ENCODE data around the gene RCBTB1. TPM values are rescaled to one million over a fixed set of nuclear protein-coding genes. Genes with fewer than 3 reads are reported as not detected.
"Not testable (repeated sequence)": the region's sequence is repeated elsewhere in the genome, so short reads cannot be mapped to it uniquely, and the experiment has no call there.

The RCBTB1 gene
- total RNA-seq, 1 donor = 19.0 TPM

- H3K27me3 ChIP-seq (ENCODE audit: insufficient read depth, low read length); H3K4me3 ChIP-seq (ENCODE audit: low read length); H3K9me3 ChIP-seq (ENCODE audit: low read depth, low read length): not testable (repeated sequence)
- peaks cover 15% of the 10 kb centered on the region for H3K4me1 ChIP-seq (ENCODE audit: insufficient read depth, low read length)
These were observed 26.7 kb upstream of the RCBTB1 start for GRCh38 chr13:49612042-49612441.

- Histone ChIP-seq H3K27me3 (ENCODE audit: insufficient read depth, low read length) (no peaks in the 10 kb centered on the region), H3K4me3 (ENCODE audit: low read length) (no peak overlapping the region), H3K4me1 (ENCODE audit: insufficient read depth, low read length) (peaks cover 21% of the 10 kb centered on the region), H3K9me3 (ENCODE audit: low read depth, low read length) (no peaks in the 10 kb centered on the region)
These were observed 24.8 kb upstream of the RCBTB1 start for GRCh38 chr13:49610176-49610575.

GRCh38 chr13:49608651-49609331 is 23.4 kb upstream of the RCBTB1 start:
- no peaks in the 10 kb centered on the region for H3K9me3 ChIP-seq (ENCODE audit: low read depth, low read length)
- no peaks in the 10 kb centered on the region for H3K27me3 ChIP-seq (ENCODE audit: insufficient read depth, low read length)
- H3K4me1 ChIP-seq (ENCODE audit: insufficient read depth, low read length) = peaks cover 21% of the 10 kb centered on the region
- no peak overlapping the region for H3K4me3 ChIP-seq (ENCODE audit: low read length)

- Histone ChIP-seq H3K4me3 (ENCODE audit: low read length) (no peak overlapping the region), H3K4me1 (ENCODE audit: insufficient read depth, low read length) (peaks cover 21% of the 10 kb centered on the region), H3K9me3 (ENCODE audit: low read depth, low read length) (no peaks in the 10 kb centered on the region), H3K27me3 (ENCODE audit: insufficient read depth, low read length) (no peaks in the 10 kb centered on the region)
These were observed 22.4 kb upstream of the RCBTB1 start for GRCh38 chr13:49607761-49608160.

GRCh38 chr13:49606747-49607648 is 21.6 kb upstream of the RCBTB1 start:
- no peaks in the 10 kb centered on the region for H3K27me3 ChIP-seq (ENCODE audit: insufficient read depth, low read length)
- peaks cover 21% of the 10 kb centered on the region for H3K4me1 ChIP-seq (ENCODE audit: insufficient read depth, low read length)
- H3K9me3 ChIP-seq (ENCODE audit: low read depth, low read length) = no peaks in the 10 kb centered on the region
- H3K4me3 ChIP-seq (ENCODE audit: low read length) = peak overlapping the region; percentile 34

GRCh38 chr13:49604570-49604969 is 19.2 kb upstream of the RCBTB1 start:
- H3K27me3 ChIP-seq (ENCODE audit: insufficient read depth, low read length) = no peaks in the 10 kb centered on the region
- no peak overlapping the region for H3K4me3 ChIP-seq (ENCODE audit: low read length)
- H3K4me1 ChIP-seq (ENCODE audit: insufficient read depth, low read length) = peaks cover 21% of the 10 kb centered on the region
- H3K9me3 ChIP-seq (ENCODE audit: low read depth, low read length) = no peaks in the 10 kb centered on the region

- H3K9me3 ChIP-seq (ENCODE audit: low read depth, low read length); H3K4me3 ChIP-seq (ENCODE audit: low read length): not testable (repeated sequence)
These were observed 17.3 kb upstream of the RCBTB1 start for GRCh38 chr13:49602615-49603014.

GRCh38 chr13:49602005-49602404 is 16.6 kb upstream of the RCBTB1 start:
- H3K4me3 ChIP-seq (ENCODE audit: low read length) = no peak overlapping the region
- peaks cover 5% of the 10 kb centered on the region for H3K4me1 ChIP-seq (ENCODE audit: insufficient read depth, low read length)
- H3K27me3 ChIP-seq (ENCODE audit: insufficient read depth, low read length) = no peaks in the 10 kb centered on the region
- no peaks in the 10 kb centered on the region for H3K9me3 ChIP-seq (ENCODE audit: low read depth, low read length)

More at GRCh38 chr13:49602615-49603014, 17.3 kb upstream of the RCBTB1 start:
- H3K4me1 ChIP-seq (ENCODE audit: insufficient read depth, low read length); H3K27me3 ChIP-seq (ENCODE audit: insufficient read depth, low read length): not testable (repeated sequence)

- Histone ChIP-seq H3K9me3 (ENCODE audit: low read depth, low read length) (no peaks in the 10 kb centered on the region), H3K4me1 (ENCODE audit: insufficient read depth, low read length) (no peaks in the 10 kb centered on the region), H3K27me3 (ENCODE audit: insufficient read depth, low read length) (no peaks in the 10 kb centered on the region), H3K4me3 (ENCODE audit: low read length) (no peak overlapping the region)
These were observed 11.8 kb upstream of the RCBTB1 start for GRCh38 chr13:49597043-49597641.

GRCh38 chr13:49596221-49596620 is 10.9 kb upstream of the RCBTB1 start:
- Histone ChIP-seq H3K4me3 (ENCODE audit: low read length) (no peak overlapping the region), H3K27me3 (ENCODE audit: insufficient read depth, low read length) (no peaks in the 10 kb centered on the region), H3K4me1 (ENCODE audit: insufficient read depth, low read length) (no peaks in the 10 kb centered on the region), H3K9me3 (ENCODE audit: low read depth, low read length) (no peaks in the 10 kb centered on the region)

GRCh38 chr13:49594576-49594975 is 9.2 kb upstream of the RCBTB1 start:
- H3K27me3 ChIP-seq (ENCODE audit: insufficient read depth, low read length) = no peaks in the 10 kb centered on the region
- H3K4me3 ChIP-seq (ENCODE audit: low read length) = no peak overlapping the region
- H3K4me1 ChIP-seq (ENCODE audit: insufficient read depth, low read length) = no peaks in the 10 kb centered on the region
- no peaks in the 10 kb centered on the region for H3K9me3 ChIP-seq (ENCODE audit: low read depth, low read length)

- not testable (repeated sequence) for H3K27me3 ChIP-seq (ENCODE audit: insufficient read depth, low read length); H3K4me1 ChIP-seq (ENCODE audit: insufficient read depth, low read length); H3K9me3 ChIP-seq (ENCODE audit: low read depth, low read length); H3K4me3 ChIP-seq (ENCODE audit: low read length)
These were observed 8.5 kb upstream of the RCBTB1 start for GRCh38 chr13:49593876-49594275.

- H3K4me3 ChIP-seq (ENCODE audit: low read length); H3K27me3 ChIP-seq (ENCODE audit: insufficient read depth, low read length); H3K9me3 ChIP-seq (ENCODE audit: low read depth, low read length); H3K4me1 ChIP-seq (ENCODE audit: insufficient read depth, low read length): not testable (repeated sequence)
These were observed 5.4 kb upstream of the RCBTB1 start for GRCh38 chr13:49590714-49591113.

GRCh38 chr13:49587311-49587847 is 2.0 kb upstream of the RCBTB1 start:
- no peaks in the 10 kb centered on the region for H3K9me3 ChIP-seq (ENCODE audit: low read depth, low read length)
- no peaks in the 10 kb centered on the region for H3K27me3 ChIP-seq (ENCODE audit: insufficient read depth, low read length)
- no peak overlapping the region for H3K4me3 ChIP-seq (ENCODE audit: low read length)
- peaks cover 21% of the 10 kb centered on the region for H3K4me1 ChIP-seq (ENCODE audit: insufficient read depth, low read length)

GRCh38 chr13:49586717-49587116 is 1.4 kb upstream of the RCBTB1 start:
- no peaks in the 10 kb centered on the region for H3K9me3 ChIP-seq (ENCODE audit: low read depth, low read length)
- no peaks in the 10 kb centered on the region for H3K27me3 ChIP-seq (ENCODE audit: insufficient read depth, low read length)
- peaks cover 21% of the 10 kb centered on the region for H3K4me1 ChIP-seq (ENCODE audit: insufficient read depth, low read length)
- H3K4me3 ChIP-seq (ENCODE audit: low read length) = no peak overlapping the region
